Measurements from ENCODE around the gene GPRIN1.

The GPRIN1 gene

DNA sequence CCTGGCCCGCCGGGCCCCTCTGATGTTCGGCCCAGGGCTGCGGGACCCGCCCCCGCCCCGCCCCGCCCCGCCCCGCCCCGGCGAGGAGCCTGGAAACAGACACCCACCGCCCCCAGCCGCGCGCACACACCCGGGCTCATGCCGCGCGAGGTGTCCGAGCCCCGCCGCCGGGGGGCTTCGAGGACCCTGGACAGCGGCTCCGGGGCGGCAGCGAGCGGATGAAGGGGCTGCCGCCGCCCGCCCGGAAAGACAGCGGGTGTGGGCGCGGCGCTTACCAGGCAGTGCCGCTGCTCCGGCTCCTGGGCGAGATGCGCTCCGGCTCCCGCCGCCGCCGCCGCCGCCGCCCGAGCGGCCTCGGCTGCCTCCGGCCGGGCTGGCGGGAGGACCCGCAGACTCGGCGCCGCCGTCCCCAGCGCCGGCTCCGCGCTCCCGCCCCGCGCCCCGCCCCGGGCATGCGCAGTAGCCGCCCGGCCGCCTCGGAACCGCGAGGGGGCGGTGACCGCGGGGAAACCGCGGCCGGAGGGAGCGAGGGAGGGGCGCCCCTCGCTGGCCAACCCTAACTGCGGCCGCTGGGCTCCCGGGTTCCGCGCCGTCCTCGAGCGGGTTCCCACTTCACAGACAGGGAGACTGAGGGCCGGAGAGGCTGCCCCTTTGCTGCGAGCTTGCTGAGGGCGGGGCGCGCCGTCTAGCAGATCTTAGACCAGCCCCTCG lies at the start of gene GPRIN1:
Gene GPRIN1 (minus strand): TSS at position 433 of the 711 bp plus-strand sequence. CDS start 10,322 bp downstream, outside the sequence.
- peak; percentile 86 for DNase-seq

DNA sequence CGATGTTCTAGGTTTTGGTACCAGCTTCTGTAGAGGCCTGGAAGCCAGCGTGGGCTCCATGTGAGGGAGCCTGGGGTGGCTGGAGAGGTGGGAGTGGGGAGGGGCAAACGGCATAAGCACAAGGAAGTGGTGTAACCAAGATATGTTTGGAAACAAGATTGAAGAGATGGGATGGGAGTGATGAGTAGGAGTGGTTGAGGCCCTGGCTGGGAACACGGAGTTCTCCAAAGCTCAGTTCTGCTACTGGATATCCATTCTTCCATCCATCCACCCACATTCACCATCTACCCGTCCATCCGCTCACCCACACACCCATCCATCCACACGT lies 49.5 kb upstream of the GPRIN1 start:
- DNase-seq: no peak

DNA sequence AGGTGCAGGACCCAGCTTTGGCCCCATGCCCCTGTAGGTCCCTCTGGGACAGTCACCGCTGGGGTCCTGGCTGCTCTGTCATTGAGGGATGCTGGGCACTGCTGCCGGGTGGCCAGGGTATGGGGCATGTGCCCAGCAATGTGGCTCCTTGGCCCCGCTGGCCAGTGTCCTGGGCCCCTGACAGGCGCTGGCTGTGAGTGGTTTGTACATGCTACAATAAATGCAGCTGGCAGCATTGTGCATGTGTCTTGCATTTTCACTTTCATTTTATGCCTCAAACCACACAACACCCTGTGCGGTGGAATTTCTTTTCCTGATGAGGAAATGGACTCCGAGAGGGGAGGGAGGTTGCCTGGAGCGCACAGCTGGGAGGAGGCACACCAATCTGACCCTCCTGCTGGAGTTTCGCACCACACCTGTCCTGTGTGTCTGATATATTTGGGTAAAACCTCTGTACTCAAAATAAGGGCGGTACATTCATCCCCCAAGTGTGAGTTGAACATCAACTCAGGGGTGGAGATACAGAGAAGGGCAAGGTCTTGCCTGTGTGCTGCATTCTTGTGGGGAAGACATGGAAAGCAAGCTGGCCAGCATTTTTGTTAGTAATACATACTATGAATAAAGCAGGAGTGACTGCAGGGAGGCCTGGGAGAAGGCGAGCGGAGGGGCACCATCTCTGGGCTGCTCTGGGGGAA lies 49.0 kb upstream of the GPRIN1 start:
- peak; percentile 69 for DNase-seq

DNA sequence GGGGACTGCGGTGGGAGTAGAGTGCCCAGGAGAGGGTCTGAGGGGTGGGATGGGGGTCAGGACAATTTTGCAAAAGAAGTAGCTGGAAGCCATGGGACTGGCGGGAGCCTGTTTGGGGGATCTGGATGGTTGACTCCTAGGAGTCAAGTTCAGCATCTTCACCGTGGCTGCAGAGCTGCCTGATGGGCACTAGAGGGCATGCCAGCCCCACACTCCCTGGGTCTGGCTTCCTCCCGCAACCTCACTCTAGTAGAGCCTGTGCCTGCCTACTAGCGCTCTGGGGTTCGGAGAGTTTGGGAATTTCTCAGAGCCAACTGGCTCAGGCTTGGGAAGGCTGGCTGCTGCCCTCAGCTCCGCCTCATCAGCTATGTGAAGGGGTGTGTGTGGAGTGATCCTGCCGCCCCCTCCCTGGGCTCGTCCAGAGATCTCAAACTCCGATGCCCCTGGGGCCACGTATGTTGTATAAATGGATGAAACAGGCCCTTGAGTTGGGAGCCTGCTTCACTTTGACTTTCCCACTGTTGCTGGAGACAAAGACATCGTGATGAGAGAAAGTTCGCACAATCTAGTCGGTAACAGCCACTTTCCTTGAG lies 48.1 kb upstream of the GPRIN1 start:
- DNase-seq: peak; percentile 87

DNA sequence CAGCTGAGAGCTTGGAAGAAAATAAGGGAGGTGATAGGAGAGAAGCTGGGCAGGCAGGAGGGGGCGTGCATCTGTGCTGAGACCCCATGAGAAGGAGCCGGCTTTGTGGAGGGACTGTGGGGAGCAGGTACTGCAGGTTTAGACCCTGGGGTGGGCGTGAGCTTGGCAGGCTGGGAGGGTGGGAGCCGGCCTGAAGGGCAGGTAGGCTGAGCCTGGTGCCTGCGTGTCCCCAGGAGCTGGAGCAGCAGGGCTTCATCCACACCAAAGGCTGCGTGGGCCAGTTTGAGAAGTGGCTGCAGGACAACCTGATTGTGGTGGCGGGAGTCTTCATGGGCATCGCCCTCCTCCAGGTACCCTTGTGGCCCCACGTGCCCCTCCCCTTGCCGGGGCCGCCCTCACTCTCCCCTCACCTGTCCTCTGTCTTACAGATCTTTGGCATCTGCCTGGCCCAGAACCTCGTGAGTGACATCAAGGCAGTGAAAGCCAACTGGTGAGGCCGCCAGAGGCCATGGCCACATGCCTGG lies 46.6 kb upstream of the GPRIN1 start:
- no peak for DNase-seq

DNA sequence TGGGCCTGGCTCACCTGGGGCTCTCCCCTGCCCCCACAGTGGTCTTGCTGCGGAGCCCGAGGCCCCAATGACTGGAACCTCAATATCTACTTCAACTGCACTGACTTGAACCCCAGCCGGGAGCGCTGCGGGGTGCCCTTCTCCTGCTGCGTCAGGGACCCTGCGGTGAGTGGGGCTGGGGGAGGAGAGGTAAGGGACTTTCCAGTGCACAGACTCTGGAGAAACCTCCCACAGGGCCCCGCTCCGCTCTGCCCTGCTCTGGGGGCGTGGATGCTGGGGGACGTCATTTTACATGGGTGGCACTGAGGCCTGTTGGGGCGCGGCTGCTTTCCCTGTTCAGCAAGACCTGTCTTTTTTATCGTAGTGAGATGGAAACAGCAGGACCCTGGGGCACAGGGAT lies 44.9 kb upstream of the GPRIN1 start:
- DNase-seq: no peak

DNA sequence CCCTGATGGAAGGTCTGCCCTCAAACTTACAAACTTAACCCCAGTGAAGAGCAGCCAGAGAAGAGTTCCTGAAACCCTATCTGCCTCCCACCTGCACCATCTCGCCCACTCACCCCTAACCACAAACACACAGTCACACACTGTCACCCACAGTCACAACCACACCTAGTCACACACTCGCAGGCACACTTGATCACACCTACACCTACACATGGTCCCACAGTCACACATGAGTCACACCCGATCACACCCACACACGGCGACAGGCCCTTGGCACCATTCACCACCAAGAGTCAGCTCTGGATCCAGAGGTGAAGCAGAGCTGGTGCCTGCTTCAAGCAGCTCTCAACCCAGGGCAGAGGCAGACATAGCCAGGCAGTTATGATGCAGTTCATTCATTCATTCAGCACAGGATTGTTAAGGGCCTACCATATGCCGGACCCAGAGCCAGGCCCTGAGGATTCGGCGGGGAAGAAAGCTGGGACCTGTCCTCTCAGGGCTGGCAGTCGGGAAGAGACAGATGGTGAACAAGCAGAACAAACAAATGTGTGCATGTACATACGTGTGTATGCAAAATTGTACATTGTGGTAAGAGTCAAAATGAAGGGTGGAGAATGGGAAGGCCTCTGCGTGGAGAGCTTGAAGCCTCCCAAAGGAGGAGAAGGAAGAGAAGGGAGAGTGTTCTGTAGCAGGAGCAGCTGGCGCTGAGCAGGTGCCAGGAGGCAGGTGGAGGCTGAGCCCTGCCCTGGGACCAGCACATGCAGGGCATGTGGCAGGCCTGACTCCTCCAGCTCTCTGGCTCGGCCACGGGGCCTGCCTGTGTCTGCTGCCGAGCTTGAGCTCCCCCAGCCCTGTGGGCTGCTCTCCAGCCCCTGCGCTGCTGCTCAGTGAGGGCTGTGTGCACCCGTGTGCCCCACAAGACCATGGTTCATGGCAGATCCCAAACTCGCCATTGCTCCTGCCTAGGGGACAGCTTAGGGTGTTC lies 43.7 kb upstream of the GPRIN1 start:
- peak; percentile 90 for DNase-seq

DNA sequence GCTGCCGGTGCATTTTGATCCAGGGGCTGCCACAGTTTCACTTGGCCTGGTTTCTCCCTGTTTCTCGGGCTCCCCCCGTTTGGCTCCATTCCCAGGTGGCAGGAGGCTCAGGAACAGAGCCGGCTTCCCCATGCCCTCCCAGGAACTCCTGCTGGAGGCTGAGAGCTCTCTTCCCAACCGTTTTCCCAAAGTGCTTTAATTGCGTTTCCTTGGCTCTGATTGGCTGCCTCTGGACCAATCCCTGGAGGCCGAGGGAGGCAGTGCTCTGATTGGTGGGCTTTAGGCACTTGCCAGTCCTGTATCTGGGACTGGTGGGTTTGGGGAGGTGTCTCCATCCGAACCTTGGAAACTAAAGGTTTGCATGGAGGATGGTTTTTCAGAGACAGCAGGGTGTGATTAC lies 42.2 kb upstream of the GPRIN1 start:
- DNase-seq: no peak

DNA sequence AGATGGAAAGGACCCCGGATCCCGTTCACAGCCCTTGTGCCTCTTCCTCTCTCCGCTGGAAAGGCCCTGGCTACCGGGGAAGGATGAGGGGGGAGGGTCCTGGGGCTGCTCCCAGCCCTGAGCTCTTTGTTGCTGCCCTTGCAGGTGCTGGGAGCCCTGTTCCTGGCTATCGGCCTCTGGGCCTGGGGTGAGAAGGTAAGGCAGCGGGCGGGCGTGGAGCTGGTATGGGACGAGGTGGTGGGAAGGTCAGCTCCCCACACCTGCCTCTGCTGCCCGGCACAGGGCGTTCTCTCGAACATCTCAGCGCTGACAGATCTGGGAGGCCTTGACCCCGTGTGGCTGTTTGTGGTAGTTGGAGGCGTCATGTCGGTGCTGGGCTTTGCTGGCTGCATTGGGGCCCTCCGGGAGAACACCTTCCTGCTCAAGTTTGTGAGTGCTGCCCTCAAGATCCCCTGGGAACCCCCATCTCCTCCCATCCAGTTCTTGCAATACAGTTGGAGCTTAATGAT lies 41.6 kb upstream of the GPRIN1 start:
- DNase-seq: no peak

DNA sequence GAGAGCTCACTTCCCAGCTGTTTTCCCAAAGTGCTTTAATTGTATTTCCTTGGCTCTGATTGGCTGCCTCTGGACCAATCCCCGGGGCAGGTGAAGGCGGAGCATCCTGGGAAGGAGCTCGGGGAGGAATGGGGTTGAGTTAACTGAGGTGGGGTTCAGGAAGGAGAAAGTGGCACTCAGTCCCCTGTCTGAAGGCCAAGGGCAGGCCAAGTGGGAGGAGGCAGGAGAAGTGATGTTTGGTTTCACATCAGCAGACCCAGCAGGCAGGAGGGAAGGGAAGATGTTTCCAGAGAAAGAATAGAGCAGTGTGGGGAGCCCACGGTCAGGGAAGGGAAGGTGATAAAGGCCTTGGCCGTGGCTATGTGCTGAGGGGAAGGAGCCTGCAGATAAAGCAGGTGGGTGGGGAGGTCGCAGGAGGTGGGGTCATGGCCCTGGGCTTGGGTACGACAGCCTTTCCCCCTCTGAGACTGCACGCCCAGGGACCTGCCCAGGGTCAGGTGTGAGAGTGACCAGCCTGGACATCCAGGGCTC lies 40.5 kb upstream of the GPRIN1 start:
- DNase-seq: no peak

DNA sequence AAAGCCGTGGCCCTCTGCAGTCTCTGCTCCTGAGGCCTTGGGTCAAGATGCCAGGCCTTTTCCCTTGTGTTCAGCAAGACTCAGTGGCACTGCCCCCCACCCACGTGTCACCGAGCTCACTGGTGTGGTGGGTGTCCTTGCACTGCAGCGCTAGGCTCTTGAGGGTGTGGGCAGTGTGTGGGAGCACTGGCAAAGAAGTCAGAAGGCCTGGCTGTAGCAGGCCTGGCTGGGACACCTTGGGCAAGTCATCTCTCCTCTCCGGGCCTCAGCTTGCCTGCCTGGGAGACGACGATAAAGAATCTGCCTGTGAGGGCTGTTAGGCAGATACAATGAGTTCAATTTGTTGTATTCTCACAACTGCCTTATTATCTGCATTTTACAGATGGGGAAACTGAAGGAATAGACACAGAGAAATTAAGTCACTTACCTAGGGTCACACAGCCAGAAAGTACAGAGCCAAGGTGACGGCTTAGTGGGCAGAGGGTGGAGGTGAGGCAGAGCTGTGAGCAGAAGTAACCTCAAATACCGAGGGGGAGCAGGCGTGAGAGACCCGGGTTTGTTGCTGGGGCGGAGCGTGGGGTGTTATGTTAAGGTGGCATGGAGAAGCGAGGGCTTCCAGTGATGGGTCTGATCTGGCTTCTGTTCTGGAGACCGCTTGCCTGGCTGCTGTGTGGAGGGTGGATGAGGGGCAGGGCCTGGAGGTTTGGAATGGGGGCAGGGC lies 38.7 kb upstream of the GPRIN1 start:
- DNase-seq: no peak

DNA sequence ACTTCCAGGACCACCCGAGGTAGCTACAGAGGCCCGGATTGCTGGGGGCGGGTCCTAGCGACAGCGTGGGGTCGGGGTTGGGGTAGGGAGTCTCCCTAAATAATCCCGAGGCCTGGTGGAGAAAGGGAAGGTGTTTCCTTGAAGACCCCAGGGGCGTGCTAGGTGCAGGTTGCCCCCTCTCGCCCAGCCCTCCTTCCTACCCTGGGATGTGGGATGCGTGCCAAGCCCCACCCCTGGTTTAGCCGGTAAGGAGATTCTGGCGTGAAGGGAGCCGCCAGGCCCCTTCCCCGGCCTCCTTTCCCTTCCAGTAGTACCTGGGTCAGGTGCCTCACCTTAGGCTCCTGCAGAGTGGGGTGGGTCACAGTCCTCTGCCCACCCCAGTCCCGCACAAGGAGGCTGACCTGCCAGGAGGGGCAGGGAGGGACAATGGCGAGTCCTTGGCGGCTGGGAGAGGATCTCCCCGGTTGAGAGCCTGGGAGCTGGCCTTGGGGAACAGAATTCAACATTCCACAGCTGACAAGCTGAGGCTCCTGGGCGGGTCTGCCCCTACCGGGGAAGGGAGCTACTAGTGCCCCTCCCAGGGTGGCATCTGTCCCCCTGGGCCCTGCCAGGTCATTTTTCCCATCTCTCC lies 38.0 kb upstream of the GPRIN1 start:
- DNase-seq: no peak

DNA sequence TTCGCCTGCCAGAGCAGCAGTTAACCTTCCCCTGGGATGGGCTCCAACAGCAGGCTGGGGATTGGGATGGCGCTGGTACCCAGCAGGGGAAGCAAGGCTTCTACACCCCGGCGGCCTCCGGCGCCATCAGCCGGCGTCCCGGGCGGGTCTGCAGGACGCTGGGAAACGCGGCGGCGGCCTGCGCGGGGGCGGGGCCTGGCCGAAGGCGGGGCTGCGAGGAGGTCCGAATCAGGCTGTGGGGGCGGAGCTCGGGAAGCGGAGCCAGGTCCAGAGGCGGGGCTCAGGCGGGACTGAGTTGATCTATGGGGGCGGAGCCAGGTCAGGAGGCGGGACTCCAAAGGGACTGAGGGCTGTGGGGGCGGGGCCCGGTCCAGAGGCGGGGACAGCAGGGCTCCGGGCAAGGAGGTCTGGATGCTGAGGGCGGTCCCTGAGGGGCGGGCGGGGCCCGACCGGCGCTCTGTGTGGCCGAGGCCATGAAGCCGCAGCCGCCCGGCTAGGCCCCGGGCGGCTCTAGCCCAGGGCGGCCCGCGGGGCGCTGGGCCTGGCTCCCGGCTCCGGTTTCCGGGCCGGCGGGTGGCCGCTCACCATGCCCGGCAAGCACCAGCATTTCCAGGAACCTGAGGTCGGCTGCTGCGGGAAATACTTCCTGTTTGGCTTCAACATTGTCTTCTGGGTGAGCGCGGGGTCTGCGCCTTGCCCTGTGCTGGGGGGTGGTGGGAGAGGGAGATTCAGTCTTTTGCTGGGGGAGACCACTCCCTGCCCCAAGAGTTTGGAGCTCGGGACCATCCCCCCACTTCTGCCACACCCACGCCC lies 37.3 kb upstream of the GPRIN1 start, which contains the start of gene TSPAN17:
Gene TSPAN17 (plus strand): TSS at position 455 of the 813 bp plus-strand sequence. CDS start 132 bp downstream, at position 587.
- DNase-seq: peak; percentile 100

DNA sequence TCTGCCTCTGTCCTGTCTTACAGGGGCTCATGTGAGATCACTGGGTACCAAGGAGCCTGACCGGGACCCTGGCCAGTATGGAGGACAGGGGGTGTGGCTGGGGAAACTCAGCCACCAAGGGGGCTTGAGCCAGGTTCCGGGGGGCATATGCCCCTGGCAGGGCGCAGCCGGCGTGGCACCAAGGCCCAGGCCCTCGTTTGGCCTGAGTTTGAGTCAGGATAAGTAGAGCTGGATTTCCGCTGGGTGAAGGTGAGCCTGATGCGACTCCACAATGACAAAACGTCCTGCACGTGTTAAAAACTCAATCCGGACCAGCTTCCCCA lies 36.7 kb upstream of the GPRIN1 start:
- DNase-seq: no peak

DNA sequence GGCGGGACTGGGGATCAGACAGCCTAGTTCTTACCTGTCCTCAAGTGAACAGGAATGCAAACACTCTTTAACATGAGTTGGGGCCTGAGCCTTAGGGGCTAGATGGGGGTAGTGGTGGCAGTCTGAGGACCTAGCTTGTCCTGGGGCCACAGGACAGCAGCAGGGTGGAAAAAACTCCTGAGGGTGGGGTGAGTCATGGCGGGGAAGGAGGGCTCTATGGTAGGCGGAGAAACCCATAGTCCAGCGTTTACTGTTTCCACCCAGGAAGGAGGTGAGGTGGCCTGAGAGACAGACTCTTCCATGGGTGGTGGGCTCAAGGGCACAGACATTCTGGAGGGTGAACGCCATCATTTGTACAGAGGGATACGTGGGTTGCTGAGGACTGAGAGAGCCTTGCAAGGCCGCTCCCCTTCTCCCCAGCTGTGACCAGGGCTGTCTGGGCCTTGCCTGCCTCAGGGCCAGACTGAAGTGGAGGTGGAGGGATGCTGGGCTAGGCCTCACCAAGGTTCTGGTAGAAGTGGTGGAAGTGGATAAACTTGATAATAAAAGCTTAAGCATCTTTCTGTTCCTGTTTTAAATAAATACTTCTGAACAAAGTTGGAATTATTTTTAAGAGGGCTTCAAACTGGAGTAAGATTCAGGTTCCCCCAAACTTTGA lies 36.2 kb upstream of the GPRIN1 start:
- DNase-seq: no peak

DNA sequence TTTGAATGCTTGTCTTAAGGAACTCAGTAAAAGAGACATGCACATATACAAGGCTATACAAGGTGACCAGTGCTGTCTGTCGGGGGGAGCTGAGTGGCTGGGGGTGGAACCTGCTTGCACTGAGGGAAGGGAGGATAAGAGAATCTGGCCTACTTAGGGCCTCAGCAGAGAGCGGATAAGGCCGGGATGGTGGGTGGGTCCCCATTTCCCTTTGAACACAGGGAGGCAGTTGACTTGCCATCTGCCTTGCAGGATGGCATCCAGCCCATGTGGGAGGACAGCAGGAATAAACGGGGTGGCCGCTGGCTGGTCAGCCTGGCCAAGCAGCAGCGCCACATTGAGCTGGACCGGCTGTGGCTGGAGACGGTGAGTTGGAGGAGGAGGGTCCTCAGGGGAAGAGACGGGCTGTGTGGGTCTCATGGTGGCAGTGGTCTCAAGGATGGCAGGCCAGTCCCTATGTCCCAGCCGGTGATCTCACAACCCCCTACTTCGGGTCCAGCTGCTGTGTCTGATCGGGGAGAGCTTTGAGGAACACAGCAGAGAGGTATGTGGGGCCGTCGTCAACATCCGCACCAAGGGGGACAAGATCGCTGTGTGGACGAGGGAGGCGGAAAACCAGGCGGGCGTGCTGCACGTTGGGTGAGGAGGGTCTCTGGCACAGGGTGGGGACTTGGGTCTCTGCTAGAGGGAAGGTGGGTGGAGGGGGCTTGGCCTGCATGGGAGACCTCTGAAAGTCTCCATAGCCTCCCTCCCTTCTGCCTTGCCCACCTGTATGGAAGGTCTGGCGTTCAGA lies 35.1 kb upstream of the GPRIN1 start:
- DNase-seq: no peak

DNA sequence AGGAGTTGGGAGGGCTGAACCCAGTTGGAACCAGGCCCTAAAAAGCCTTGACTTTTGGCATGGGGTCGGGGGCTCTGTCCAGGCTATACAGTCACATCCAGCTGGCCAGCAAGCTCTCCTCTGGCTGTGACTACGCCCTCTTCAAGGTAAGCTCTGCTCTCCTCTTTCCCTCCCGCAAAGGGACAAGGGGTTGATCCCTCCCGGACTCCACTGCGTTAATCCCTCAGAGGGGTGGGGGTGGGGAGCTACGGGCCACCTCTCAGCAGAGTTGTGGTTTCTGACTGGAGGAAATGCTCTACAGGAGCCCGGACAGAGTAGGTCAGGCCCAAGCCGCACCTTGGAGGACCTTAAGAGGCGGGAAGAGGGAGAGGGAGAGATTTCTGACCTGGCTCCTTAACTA lies 34.3 kb upstream of the GPRIN1 start:
- DNase-seq: no peak

DNA sequence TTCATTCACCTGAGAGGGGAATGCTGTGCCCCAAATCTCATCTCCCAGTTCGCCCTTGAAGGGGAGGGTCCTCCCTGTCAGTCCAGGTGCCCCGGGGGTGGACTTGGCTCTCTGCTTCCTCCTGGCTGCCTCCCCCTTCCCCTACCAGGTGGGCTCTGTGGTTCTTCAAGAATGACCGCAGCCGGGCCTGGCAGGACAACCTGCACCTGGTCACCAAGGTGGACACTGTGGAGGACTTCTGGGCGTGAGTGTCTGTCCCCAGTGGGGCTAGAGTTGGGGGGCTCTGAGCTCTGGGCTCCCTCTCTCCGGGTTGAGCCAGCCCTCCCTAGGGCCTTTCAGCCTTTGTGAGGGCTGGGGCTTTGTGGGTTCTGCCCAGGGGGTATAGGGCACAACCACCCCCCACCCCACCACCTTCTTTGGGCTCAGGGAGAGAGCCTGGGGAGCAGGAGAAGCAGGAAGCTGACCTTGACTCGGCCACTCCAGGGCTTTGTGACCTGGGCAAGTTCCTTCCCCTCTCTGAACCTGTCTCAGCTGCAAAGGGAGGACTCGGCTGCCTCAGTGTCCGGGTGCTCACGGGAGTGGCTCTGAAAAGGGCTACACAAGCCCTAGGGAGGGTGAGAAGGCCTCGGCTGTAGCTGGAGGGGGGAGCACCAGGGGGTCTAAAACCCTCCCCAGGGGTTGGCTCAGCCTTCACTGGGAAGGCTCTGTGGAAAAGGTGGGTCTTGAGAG lies 33.7 kb upstream of the GPRIN1 start:
- no peak for DNase-seq
